Mononuclear cell (primary cell): ENCODE data around the gene FAM43A. TPM values are rescaled to one million over a fixed set of nuclear protein-coding genes. Genes with fewer than 3 reads are reported as not detected.

Experiments
- H3K27me3 ChIP-seq: 2 replicates; pipeline ENCODE4 v1.6.0; 2011; ENCODE audit warnings: low read length, control low read depth; ENCODE audit not compliant: insufficient read depth
- H3K4me1 ChIP-seq: 2 replicates; pipeline ENCODE4 v1.5.1; 2011; ENCODE audit warnings: mild to moderate bottlenecking, low read length, control low read depth; ENCODE audit not compliant: insufficient read depth
- H3K4me3 ChIP-seq: 2 replicates; pipeline ENCODE4 v1.5.1; 2011; ENCODE audit warnings: mild to moderate bottlenecking, low read length, moderate library complexity
- H3K9me3 ChIP-seq: 2 replicates; pipeline ENCODE4 v1.5.1; 2011; ENCODE audit warnings: low read depth, mild to moderate bottlenecking, control low read depth, low read length
- total RNA-seq: library from RNA; depleted of rRNA; stranded (reverse); fragments of >200 nt; gene quantifications from one replicate; pipeline ENCODE4 v1.2.3, GENCODE V29; 2012

FAM43A gene
- total RNA-seq, 1 donor: 6.2 TPM

- H3K9me3 ChIP-seq: no peaks in the 10 kb centered on the region
- H3K4me3 ChIP-seq: no peak overlapping the region
Observed at GRCh38 chr3:194713299-194714136, 27.8 kb downstream of the FAM43A start.

GRCh38 chr3:194714137-194714455 is 28.4 kb downstream of the FAM43A start:
- Histone ChIP-seq H3K4me3 (no peak overlapping the region), H3K27me3 (no peaks in the 10 kb centered on the region), H3K9me3 (no peaks in the 10 kb centered on the region), H3K4me1 (no peaks in the 10 kb centered on the region)

More at GRCh38 chr3:194713299-194714136, 27.8 kb downstream of the FAM43A start:
- no peaks in the 10 kb centered on the region for H3K27me3 ChIP-seq
- no peaks in the 10 kb centered on the region for H3K4me1 ChIP-seq

GRCh38 chr3:194714564-194714963 is 28.9 kb downstream of the FAM43A start:
- Histone ChIP-seq H3K9me3 (no peaks in the 10 kb centered on the region), H3K4me1 (no peaks in the 10 kb centered on the region), H3K27me3 (no peaks in the 10 kb centered on the region), H3K4me3 (no peak overlapping the region)

GRCh38 chr3:194715022-194715800 is 29.5 kb downstream of the FAM43A start:
- Histone ChIP-seq H3K4me1 (no peaks in the 10 kb centered on the region), H3K9me3 (no peaks in the 10 kb centered on the region), H3K4me3 (no peak overlapping the region), H3K27me3 (no peaks in the 10 kb centered on the region)

- no peak overlapping the region for H3K4me3 ChIP-seq
- no peaks in the 10 kb centered on the region for H3K27me3 ChIP-seq
- no peaks in the 10 kb centered on the region for H3K4me1 ChIP-seq
- no peaks in the 10 kb centered on the region for H3K9me3 ChIP-seq
Observed at GRCh38 chr3:194718079-194718478, 32.4 kb downstream of the FAM43A start.

GRCh38 chr3:194720048-194720447 is 34.4 kb downstream of the FAM43A start:
- no peak overlapping the region for H3K4me3 ChIP-seq

GRCh38 chr3:194723846-194724618 is 38.3 kb downstream of the FAM43A start:
- Histone ChIP-seq H3K4me3 (no peak overlapping the region), H3K9me3 (no peaks in the 10 kb centered on the region), H3K27me3 (no peaks in the 10 kb centered on the region), H3K4me1 (no peaks in the 10 kb centered on the region)

More at GRCh38 chr3:194720048-194720447, 34.4 kb downstream of the FAM43A start:
- H3K27me3 ChIP-seq: no peaks in the 10 kb centered on the region
- H3K9me3 ChIP-seq: no peaks in the 10 kb centered on the region
- H3K4me1 ChIP-seq: no peaks in the 10 kb centered on the region

- Histone ChIP-seq H3K9me3 (no peaks in the 10 kb centered on the region), H3K27me3 (no peaks in the 10 kb centered on the region), H3K4me1 (no peaks in the 10 kb centered on the region), H3K4me3 (no peak overlapping the region)
Observed at GRCh38 chr3:194725346-194725745, 39.7 kb downstream of the FAM43A start.

GRCh38 chr3:194727435-194728128 is 41.9 kb downstream of the FAM43A start:
- Histone ChIP-seq H3K27me3 (no peaks in the 10 kb centered on the region), H3K4me1 (no peaks in the 10 kb centered on the region), H3K4me3 (no peak overlapping the region), H3K9me3 (no peaks in the 10 kb centered on the region)

- Histone ChIP-seq H3K4me3 (no peak overlapping the region), H3K4me1 (no peaks in the 10 kb centered on the region), H3K27me3 (no peaks in the 10 kb centered on the region), H3K9me3 (no peaks in the 10 kb centered on the region)
Observed at GRCh38 chr3:194728986-194729385, 43.3 kb downstream of the FAM43A start.

- Histone ChIP-seq H3K4me1 (no peaks in the 10 kb centered on the region), H3K27me3 (no peaks in the 10 kb centered on the region), H3K4me3 (no peak overlapping the region)
Observed at GRCh38 chr3:194730365-194730764, 44.7 kb downstream of the FAM43A start.

GRCh38 chr3:194731506-194732073 is 45.9 kb downstream of the FAM43A start:
- no peaks in the 10 kb centered on the region for H3K27me3 ChIP-seq
- no peak overlapping the region for H3K4me3 ChIP-seq
- peaks cover 5% of the 10 kb centered on the region for H3K9me3 ChIP-seq
- H3K4me1 ChIP-seq: peaks cover 11% of the 10 kb centered on the region

More at GRCh38 chr3:194730365-194730764, 44.7 kb downstream of the FAM43A start:
- H3K9me3 ChIP-seq: peaks cover 4% of the 10 kb centered on the region

- Histone ChIP-seq H3K9me3 (peaks cover 5% of the 10 kb centered on the region), H3K27me3 (no peaks in the 10 kb centered on the region), H3K4me1 (peaks cover 20% of the 10 kb centered on the region), H3K4me3 (no peak overlapping the region)
Observed at GRCh38 chr3:194732617-194733016, 46.9 kb downstream of the FAM43A start.

GRCh38 chr3:194736277-194736895 is 50.7 kb downstream of the FAM43A start:
- Histone ChIP-seq H3K9me3 (peaks cover 5% of the 10 kb centered on the region), H3K4me3 (no peak overlapping the region), H3K27me3 (no peaks in the 10 kb centered on the region), H3K4me1 (peaks cover 23% of the 10 kb centered on the region)
